ENCODE measurements around the gene ZC3H13. TPM values are rescaled to one million over a fixed set of nuclear protein-coding genes. Genes with fewer than 3 reads are reported as not detected.
"Not testable (repeated sequence)": the region's sequence is repeated elsewhere in the genome, so short reads cannot be mapped to it uniquely, and the experiment has no call there.

Gene ZC3H13
- total RNA-seq, 4 donors from 2014 or later = 22.7 to 49.0 (median 24.9) TPM

- no peak for ATAC-seq (ENCODE audit: low FRiP score)
- no peak for DNase-seq (ENCODE audit: low spot score)
Measured at GRCh38 chr13:45995245-45995644, 57.3 kb downstream of the ZC3H13 start.

DNA sequence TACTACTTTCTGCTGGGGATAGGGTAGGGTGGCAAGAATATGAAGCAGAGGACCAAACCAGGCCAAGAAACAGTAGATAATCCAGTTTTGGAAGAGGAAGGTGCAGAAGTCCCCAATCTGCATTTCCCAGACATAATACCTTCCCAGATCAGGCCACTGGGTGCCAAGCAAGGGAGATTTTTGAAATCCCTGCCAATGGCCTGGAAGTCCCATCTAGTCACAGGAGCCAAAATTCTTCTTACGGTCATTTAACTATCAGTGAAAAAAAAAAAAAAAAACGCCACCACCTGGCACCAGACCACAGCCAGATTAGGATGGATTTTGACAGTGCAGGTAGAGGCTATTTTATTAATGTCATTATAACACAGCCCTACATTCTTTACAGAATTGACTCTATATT lies 57.8 kb downstream of the ZC3H13 start:
- TF ChIP-seq, protein P1, sequence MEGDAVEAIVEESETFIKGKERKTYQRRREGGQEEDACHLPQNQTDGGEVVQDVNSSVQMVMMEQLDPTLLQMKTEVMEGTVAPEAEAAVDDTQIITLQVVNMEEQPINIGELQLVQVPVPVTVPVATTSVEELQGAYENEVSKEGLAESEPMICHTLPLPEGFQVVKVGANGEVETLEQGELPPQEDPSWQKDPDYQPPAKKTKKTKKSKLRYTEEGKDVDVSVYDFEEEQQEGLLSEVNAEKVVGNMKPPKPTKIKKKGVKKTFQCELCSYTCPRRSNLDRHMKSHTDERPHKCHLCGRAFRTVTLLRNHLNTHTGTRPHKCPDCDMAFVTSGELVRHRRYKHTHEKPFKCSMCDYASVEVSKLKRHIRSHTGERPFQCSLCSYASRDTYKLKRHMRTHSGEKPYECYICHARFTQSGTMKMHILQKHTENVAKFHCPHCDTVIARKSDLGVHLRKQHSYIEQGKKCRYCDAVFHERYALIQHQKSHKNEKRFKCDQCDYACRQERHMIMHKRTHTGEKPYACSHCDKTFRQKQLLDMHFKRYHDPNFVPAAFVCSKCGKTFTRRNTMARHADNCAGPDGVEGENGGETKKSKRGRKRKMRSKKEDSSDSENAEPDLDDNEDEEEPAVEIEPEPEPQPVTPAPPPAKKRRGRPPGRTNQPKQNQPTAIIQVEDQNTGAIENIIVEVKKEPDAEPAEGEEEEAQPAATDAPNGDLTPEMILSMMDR (IDR thresholded peaks at IDR 0.05) = no peak
- DNase-seq (ENCODE audit: low spot score) (no peak), ATAC-seq (ENCODE audit: low FRiP score) (no peak)

More at GRCh38 chr13:45995245-45995644, 57.3 kb downstream of the ZC3H13 start:
- TF ChIP-seq, protein P1 (IDR thresholded peaks at IDR 0.05) = no peak

DNA sequence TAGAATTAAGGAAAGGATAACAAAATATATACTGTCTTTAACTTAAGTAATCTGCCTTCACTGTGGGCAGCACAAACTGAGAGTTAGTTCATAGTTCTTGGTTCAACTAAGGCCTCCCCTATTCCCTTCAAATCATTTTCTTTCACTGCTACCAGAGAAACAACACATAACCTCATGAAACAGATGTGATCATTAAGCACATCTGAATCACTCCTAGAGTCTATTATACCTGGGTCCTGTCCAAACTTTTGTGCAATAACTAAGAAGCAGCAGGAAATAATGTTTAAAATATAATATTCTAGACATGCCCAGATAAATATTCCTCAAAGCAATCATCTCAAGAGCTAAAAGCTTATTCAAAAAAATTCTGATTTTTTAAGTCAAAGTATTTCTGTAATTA lies 62.9 kb downstream of the ZC3H13 start:
- ATAC-seq (ENCODE audit: low FRiP score) = peak; percentile 81
- TF ChIP-seq, protein P1 (IDR thresholded peaks at IDR 0.05) = no peak
- no peak for DNase-seq (ENCODE audit: low spot score)

DNA sequence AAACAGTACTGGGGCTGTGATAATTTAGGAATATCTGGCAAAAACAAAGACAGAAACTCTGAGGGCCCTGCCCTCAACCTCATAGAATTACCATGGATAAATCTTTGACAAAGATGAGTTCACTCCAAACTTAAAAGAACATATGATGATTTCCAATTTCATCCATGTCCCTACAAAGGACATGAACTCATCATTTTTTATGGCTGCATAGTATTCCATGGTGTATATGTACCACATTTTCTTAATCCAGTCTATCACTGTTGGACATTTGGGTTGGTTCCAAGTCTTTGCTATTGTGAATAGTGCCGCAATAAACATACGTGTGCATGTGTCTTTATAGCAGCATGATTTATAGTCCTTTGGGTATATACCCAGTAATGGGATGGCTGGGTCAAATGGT lies 71.4 kb downstream of the ZC3H13 start:
- DNase-seq (ENCODE audit: low spot score); ATAC-seq (ENCODE audit: low FRiP score): not testable (repeated sequence)

- TF ChIP-seq, protein P1 (IDR thresholded peaks at IDR 0.05) = no peak
- no peak for ATAC-seq (ENCODE audit: low FRiP score)
- no peak for DNase-seq (ENCODE audit: low spot score)
Measured at GRCh38 chr13:45975337-45975736, 77.2 kb downstream of the ZC3H13 start.

- ATAC-seq (ENCODE audit: low FRiP score) = no peak
- DNase-seq (ENCODE audit: low spot score) = no peak
- TF ChIP-seq, protein P1 (IDR thresholded peaks at IDR 0.05) = no peak
Measured at GRCh38 chr13:45974500-45974899, 78.0 kb downstream of the ZC3H13 start.

DNA sequence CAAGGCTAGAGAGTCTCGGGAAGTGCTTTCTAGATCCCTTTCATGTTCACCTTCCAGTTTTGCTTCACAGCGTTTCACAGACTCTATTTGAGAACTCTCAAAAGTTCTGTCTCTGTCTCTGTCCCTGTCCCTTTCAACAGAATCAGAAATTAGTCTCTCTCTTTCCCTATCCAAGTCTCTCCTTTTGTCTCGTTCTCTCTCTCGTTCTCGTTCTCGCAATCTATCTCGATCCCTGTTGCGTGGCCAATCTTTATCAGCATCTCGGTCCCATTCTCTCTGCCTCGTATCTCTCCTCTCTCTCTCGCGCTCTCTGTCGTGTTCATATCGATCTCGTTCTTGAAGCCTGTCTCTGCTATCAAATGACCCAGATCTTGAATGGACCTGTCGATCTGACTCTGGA lies 85.0 kb downstream of the ZC3H13 start:
- TF ChIP-seq, protein P1 (IDR thresholded peaks at IDR 0.05) = no peak
- ATAC-seq (ENCODE audit: low FRiP score) = no peak
- DNase-seq (ENCODE audit: low spot score) = no peak

- DNase-seq (ENCODE audit: low spot score) (no peak), ATAC-seq (ENCODE audit: low FRiP score) (no peak)
- TF ChIP-seq, protein P1 (IDR thresholded peaks at IDR 0.05) = no peak
Measured at GRCh38 chr13:45966715-45967114, 85.8 kb downstream of the ZC3H13 start.

Data from omental fat pad (tissue), 4 donors.